Measurements from ENCODE around the gene FAM120A.

GRCh38 chr9:93555370-93555769 lies 103.9 kb downstream of the FAM120A start:
- TF ChIP-seq EP300 (conservative IDR thresholded peaks at IDR 0.05; ENCODE audit: poor library complexity, severe bottlenecking), result no peak
- TF ChIP-seq CTCF (IDR thresholded peaks at IDR 0.05; ENCODE audit: poor library complexity, severe bottlenecking), result no peak
- TF ChIP-seq REST (IDR thresholded peaks at IDR 0.05; ENCODE audit: borderline replicate concordance), result no peak
- no peak for TF ChIP-seq MXI1 (conservative IDR thresholded peaks at IDR 0.05; ENCODE audit: poor library complexity, severe bottlenecking)
- no peak for TF ChIP-seq EZH2 (IDR thresholded peaks at IDR 0.05; ENCODE audit: borderline replicate concordance, insufficient read depth, low read length, poor library complexity, severe bottlenecking)
- TF ChIP-seq POLR2AphosphoS5 (IDR thresholded peaks at IDR 0.05), result no peak
- no peak for TF ChIP-seq RAD21 (conservative IDR thresholded peaks at IDR 0.05)

Data from neural cell (in vitro differentiated cells).